Suppressor macrophage (primary cell): ENCODE data around the gene MTUS2.

Experiments used
- DNase-seq, 4 experiments: peaks; one replicate each; pipeline ENCODE4 v3.0.0-alpha.2; 2020 to 2022

The MTUS2 gene

GRCh38 chr13:29421118-29421517, 601.0 kb downstream of the MTUS2 start:
- no peak for DNase-seq

DNA sequence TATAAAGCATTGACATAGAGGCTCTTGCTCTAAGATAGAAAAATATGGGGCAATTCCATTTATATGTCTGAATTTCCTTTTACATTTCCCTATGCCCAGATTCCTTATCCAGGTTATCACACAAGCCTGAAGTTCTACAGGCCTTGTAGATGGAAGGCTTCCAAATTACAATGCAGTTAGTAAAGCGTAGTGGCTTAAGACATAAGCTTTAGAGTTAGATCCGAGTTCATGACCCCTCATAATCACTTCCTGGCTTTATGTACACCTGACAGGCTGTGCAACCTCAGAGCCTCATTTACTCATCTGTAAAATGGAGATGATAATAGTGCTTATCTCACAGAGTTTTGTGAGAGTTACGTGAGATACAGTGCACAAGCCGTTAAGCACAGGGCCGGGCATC, 601.9 kb downstream of the MTUS2 start:
- DNase-seq, result no peak

DNA sequence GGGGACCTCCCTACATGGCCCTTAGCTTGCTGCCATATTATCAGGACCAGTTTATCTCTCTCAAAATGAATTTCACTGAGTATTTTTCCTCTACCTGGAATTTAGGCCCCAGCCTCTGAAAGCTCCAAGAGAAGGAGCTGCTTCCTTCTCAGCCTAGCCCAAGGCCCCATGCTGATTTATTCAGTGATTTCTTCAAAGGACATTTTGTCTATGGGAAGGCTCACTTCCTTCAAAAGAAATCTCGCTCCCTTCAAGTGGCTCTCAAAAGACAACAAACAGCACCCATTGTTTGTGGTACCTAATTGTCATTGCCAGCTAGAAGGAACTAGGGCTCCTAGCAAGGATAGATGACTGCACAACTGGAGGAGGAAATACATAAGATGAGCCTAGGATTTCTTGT, 602.9 kb downstream of the MTUS2 start:
- DNase-seq, result no peak

GRCh38 chr13:29427937-29428309, 607.8 kb downstream of the MTUS2 start:
- DNase-seq, result no peak

DNA sequence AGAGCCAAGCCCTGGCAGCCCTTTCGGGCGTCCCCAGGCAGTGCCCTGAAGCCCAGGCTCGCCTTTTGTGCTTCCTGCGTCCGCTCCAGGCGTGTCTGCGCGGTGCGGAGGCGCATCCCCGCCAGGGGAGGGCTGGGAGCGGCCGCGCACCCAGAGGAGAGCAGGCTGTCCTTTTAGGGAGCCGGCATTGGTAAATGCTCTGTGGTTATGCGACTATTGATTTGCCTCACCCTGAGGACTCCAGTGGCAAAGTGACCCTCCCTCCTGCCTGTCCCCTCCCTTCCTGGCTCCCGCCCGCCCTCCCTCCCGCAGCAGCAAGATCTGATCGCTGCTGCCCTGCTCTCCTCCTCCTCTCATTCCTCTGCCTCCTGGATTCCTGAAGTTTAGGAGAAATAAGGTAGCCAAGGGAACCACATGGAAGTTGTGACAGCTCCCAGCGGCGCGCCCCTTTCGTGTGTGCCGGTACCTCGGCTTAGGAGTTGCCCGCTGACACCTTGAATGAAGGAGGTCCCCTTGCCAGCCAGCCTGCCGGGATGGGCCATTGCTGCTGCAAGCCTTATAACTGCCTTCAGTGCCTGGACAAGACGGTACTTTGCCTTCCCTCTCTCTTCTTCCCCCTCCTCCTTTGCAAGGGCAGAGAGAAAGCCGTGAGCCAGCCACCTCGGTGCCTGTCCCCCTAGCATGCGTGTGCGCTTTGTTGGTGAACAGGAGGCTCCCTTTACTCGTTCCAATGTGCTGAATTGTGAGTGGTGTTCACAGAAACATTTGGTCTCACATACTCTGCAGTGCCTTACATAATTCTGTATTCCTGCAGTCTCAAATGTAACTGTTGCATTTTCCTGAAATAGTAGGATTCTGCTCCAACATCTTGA, 608.4 kb downstream of the MTUS2 start:
- peak in 2 of 4 experiments; percentile 7 to 18 for DNase-seq

- peak in 1 of 4 experiments; percentile 2 for DNase-seq
Observed at GRCh38 chr13:29429286-29429900, 609.3 kb downstream of the MTUS2 start.

GRCh38 chr13:29434217-29434945, 614.2 kb downstream of the MTUS2 start:
- no peak for DNase-seq

DNA sequence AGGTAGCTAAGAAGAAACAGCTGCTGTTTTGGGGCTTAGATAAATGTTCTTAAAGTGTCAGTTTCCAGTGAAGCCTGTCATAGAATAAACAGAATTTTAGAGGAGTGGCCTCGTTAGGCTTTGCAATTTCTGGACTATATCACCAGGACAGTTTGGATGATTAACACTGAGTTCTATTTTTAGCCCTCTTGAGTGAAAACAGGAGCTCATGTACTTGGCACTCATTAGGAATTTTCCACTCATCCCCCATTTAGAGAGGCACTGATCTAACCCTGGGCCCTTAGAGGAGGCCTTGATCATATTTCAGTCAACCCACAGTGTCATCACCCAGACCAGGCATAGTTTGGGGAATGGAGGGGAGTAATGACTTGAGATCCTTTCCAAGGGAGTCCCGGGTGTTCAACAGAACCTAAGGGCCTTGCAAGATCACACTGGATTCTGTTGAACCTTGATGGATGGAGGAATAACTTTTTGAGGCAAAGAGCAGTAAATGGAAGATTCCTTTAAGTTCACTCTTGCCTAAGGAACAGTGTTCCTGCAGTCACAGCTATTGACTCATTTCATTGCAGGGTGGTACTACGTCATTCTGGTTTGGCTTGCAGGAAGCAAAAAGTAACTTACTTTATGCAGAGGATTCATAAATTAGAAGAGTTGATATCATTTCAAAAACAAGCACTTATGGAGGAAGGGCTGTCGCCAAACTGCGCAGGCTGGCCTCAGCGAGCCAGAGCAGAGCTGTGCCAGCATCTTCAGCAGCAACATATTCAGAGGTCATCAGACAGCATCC, 615.2 kb downstream of the MTUS2 start:
- DNase-seq, result no peak

DNA sequence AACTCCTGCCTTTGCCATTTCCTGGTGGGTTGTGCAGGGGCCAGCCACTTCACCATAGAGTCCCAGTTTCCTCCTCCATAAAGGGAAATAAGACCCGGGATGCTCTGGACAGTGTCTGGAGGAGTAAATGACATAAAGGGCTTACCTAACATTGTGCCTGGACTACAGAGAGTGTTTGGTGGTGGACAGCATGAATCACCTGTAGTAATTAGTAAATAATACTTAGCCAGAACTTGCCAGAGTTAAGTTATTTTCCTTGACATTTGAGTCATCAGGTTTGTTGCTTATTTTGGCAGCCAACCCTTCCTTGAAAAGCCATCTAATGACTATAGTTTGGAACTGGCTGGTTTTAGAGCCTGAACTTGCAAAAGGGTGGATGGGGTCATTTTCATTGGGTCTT, 616.2 kb downstream of the MTUS2 start:
- no peak for DNase-seq

DNA sequence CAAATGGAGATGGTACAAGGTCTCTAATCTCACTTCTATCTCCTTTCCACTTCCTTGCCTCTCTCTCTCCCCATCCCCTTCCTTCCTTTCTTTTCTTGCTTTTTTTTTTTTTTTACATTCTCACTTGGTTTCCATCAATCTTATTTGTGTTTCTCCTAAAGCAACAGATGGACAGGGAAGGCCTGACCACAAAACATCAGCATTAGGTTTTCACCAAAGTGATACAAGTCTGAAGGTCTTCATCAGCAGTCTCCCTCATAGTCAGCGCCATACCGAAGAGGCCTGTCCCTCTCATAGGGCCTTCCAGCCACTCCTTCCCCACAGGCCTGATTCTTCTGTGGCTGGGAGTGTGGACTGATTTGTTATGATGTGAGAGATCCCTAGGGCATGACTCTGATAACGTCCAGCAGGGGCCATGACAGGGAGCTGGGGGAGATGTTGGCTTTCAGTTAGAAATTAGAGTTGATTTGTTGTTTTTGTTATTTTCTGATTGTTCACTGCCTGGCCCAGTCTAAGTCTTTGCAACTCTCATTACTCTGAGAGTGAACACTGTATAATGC, 616.7 kb downstream of the MTUS2 start:
- no peak for DNase-seq

DNA sequence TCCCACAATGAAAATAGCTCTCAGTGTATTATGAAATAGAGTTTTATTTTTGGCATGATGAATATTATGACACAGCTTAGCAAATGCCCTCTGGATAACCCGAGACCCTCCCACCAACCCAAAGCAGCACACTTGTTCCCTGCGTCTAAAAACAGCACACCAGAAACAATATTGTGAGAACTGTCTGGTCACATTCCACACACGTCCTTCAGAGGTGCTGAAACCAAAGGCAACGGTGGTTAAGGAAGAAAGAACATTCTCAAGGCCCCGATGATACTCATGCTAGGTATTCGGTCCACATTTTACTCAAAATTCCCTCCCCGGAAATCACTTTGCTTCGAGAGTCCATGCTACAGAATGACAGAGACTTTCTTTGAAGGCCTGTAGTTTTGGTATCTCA, 618.6 kb downstream of the MTUS2 start:
- no peak for DNase-seq

DNA sequence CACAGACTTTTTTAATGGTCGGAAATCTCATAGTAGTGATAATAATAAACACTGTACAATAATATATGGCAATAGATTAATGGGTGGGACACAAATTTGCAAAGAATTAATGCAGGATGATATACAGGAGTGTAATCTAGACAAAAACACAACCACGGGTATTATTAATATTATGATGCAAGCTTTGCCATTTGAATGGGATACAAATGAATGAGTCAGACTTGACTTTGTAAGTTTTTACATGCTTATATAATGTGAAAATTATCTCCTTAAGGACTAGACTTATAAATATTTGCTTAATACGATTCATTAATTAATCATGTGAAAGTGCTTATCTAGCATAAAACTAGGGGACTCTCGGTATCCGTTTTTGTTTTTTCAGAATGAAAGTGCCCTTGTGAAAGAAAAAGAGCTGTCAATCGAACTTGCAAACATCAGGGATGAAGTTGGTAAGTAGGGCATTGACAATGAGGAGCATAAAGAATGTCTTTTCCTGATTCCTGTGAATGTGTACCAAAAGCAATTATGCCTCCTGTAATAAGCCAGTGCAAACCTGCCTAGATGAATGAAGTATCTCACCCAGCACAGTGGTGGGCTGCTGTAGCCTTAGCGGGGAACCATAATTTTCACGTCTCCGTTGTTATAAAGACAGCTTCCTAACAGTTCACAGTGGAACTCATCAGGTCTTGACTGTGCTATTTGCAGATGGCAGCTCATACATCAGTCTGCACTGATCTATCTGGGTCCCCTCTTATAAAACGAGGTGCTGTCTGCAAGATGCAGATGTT, 619.7 kb downstream of the MTUS2 start:
- no peak for DNase-seq

GRCh38 chr13:29441306-29441705, 621.2 kb downstream of the MTUS2 start:
- no peak for DNase-seq

DNA sequence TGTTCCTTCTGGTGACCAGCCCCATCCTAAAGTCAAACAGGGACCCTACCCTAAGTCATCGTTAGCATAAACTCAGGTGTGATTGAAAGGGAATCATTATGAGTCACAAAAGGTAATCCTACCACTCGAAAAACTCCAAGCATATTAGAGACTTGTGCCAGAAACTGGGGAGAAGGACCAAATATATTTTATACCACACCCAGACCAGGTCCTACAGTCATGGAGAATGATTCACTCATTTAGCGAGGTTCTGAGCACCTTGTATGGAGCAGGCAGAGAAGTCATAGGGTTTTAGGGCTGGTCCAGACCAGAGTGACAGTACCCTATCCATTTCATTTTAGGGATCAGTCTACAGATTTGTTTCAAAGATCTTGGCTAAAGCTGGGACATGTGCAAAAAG, 625.9 kb downstream of the MTUS2 start:
- DNase-seq, result no peak

DNA sequence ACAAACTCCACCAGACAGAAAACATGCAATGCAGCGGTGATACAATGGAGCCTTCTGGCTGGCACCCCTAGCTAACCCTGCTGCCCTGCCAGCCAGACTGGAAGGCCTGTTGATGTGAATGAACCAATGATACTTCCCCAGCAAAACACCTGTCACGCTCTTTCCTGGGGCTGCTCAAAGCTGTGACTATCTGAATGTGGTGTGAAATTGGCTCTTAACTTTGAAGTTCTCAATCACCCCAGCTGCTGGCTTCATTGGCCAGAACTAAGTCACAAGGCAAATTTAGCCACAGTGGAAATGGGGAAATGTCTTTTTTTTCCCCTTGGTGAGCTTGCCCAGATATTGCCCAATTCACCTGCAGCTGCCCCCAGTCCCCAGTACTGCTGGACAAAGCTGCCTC, 628.0 kb downstream of the MTUS2 start:
- DNase-seq, result peak in 3 of 4 experiments; percentile 11 to 34 (median 22)

- DNase-seq, result no peak
Observed at GRCh38 chr13:29449726-29450125, 629.6 kb downstream of the MTUS2 start.

DNA sequence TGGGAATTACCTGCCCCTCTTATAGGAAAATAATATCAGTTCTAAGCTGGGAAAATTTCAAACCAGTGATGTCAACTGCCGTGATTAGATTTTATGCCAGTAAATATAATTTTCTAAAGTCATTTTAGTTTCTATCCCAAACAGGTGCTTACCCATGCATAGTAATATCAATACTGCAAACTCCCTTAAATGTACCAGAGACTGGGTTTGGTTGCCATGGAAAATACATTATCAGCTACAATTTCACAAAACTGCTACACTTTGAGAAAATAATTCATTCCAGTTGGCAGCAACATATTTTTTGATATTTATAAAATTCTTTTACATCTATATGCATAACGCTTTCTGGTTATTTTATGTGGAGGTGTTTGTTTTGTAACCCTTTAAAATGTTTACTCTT, 631.8 kb downstream of the MTUS2 start:
- no peak for DNase-seq

- no peak for DNase-seq
Observed at GRCh38 chr13:29452773-29453616, 632.9 kb downstream of the MTUS2 start.

GRCh38 chr13:29453617-29454011, 633.5 kb downstream of the MTUS2 start:
- DNase-seq, result no peak

- DNase-seq, result peak; percentile 9 to 54 (median 29)
Observed at GRCh38 chr13:29454931-29455481, 634.9 kb downstream of the MTUS2 start.
